GM06990 (cell line): ENCODE data around the gene MYO9A.

Experiments used
- DNase-seq: peaks from one replicate; pipeline ENCODE4 v3.0.0-alpha.2; 2011; ENCODE audit not compliant: insufficient read length; ENCODE audit errors: extremely low read depth
- H3K27me3 ChIP-seq: replicated peaks from 2 replicates; pipeline ENCODE4 v1.6.0; 2011; ENCODE audit warnings: low read length; ENCODE audit not compliant: control insufficient read depth, insufficient read depth
- H3K36me3 ChIP-seq: 2 replicates; pipeline ENCODE4 v1.5.1; 2011; ENCODE audit warnings: low read length; ENCODE audit not compliant: control insufficient read depth, insufficient read depth
- H3K4me3 ChIP-seq: replicated peaks from 2 replicates; pipeline ENCODE4 v1.5.1; 2011; ENCODE audit warnings: low read depth, mild to moderate bottlenecking, control low read depth, low read length
- TF ChIP-seq, protein P1 (sequence below): IDR thresholded peaks from 2 replicates; pipeline ENCODE4 v1.5.1; 2011; ENCODE audit warnings: low read length, control low read depth, mild to moderate bottlenecking, inconsistent platforms; ENCODE audit not compliant: insufficient read depth, poor library complexity, severe bottlenecking

The MYO9A gene

DNA sequence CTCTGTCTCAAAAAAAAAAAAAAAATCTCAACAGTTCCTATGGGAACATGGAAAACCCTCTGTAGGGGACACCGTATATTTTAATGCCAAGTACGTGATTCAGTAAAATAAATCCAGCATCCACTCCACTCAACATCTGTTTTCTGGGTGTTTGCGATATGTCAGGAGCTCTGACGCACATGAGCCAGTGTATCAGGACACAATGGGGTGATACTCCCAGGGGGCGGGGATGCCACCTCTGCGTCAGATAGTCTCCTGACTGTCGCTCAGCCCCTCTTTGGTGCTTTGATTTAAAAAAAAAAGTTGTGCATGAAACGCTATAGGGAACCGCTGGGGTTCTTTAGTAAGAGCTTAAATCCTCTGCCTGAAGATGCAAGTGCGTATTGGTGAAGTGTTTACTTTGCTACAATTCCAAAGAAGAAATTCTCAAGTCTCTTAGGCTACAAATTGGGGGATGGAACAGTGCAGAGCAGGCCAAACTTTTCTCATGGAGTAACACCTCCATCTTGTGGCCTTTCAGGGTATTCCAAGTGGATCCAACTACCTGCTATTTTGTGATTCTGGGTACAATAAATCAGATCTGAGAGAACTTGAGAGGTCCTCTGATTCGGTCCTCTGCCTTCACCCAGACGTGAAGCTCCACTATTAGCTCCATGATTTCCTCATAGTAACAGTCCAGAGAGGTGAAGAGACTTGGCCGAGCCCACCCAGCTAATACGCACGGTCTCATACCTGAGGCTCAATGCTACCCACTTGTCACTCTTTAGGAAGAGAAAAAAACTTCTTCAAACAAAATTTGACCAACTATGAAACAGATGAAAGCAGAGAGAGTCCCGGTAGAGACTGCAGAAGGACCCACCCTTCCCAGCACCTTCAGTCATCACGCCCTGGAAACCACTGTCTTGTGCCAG, 316.9 kb downstream of the MYO9A start:
- no peaks in the 10 kb centered on the region for H3K36me3 ChIP-seq
- no peaks in the 10 kb centered on the region for H3K27me3 ChIP-seq
- no peak for DNase-seq
- H3K4me3 ChIP-seq: no peak overlapping the region
- TF ChIP-seq, protein P1, sequence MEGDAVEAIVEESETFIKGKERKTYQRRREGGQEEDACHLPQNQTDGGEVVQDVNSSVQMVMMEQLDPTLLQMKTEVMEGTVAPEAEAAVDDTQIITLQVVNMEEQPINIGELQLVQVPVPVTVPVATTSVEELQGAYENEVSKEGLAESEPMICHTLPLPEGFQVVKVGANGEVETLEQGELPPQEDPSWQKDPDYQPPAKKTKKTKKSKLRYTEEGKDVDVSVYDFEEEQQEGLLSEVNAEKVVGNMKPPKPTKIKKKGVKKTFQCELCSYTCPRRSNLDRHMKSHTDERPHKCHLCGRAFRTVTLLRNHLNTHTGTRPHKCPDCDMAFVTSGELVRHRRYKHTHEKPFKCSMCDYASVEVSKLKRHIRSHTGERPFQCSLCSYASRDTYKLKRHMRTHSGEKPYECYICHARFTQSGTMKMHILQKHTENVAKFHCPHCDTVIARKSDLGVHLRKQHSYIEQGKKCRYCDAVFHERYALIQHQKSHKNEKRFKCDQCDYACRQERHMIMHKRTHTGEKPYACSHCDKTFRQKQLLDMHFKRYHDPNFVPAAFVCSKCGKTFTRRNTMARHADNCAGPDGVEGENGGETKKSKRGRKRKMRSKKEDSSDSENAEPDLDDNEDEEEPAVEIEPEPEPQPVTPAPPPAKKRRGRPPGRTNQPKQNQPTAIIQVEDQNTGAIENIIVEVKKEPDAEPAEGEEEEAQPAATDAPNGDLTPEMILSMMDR: peak; percentile 65

DNA sequence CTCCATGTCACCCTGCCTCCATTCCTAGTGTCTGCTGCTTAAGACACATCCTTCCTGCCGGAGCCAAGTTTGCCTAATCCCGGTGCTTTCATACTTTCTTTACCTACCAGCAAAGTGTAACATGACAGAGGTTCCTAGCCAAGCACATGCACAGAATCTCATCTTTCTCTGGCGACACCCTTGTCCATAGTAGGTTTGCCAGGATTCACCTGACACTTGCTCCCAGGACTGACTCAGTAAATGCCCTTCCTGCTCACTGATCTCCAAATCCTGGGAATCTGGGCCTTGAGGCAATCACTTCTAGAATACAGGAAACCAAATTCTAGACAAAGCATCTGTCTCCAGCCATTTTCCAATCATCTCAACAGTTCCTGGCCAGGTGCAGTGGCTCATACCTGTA, 317.8 kb downstream of the MYO9A start:
- no peaks in the 10 kb centered on the region for H3K27me3 ChIP-seq
- DNase-seq: no peak
- H3K4me3 ChIP-seq: no peak overlapping the region
- no peaks in the 10 kb centered on the region for H3K36me3 ChIP-seq
- TF ChIP-seq, protein P1: no peak

- Histone ChIP-seq H3K4me3 (no peak overlapping the region), H3K27me3 (no peaks in the 10 kb centered on the region), H3K36me3 (no peaks in the 10 kb centered on the region)
- DNase-seq: no peak
- TF ChIP-seq, protein P1: no peak
Observed at GRCh38 chr15:71798641-71799040, 319.3 kb downstream of the MYO9A start.

DNA sequence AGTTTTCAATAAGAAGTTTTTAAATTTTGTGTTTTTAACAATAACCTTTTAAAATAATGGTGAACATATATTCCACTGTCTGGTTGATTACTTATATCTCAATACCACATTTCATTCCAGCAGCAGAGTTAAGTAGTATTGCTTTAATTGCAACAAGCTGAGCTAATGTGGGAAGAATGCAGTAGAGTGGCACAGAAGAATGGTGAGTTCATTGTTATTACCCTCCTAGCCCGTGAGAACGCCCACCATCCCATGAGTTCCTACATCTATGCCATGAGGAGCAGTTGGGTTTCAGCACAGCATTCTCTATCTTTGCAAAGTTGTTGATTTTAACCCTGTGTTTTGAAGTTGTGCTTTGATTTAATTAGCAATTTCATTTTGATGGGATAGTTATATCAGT, 325.4 kb downstream of the MYO9A start:
- DNase-seq: no peak
- H3K4me3 ChIP-seq: no peak overlapping the region
- TF ChIP-seq, protein P1: no peak
- no peaks in the 10 kb centered on the region for H3K36me3 ChIP-seq
- peaks cover 1% of the 10 kb centered on the region for H3K27me3 ChIP-seq

DNA sequence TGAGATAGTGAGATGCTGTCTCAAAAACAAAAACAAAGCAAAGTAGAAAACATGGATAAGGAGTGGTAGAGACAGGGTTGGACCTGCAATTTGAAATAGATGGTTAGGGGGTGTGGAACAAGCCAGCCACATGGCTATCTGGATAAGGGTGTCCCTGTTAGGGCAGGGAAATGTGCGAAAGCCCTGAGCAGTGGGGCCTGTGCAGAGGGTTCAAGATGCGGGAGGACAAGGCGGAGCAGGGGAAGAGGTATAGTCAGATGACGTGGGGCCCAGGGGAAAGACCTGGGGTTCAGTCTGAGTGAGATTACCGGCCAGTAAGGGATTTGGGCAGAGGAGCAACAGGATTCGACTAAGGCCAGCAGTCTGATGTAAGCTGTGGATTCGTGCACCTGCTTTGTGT, 326.0 kb downstream of the MYO9A start:
- no peak for DNase-seq
- TF ChIP-seq, protein P1: no peak
- Histone ChIP-seq H3K4me3 (no peak overlapping the region), H3K36me3 (no peaks in the 10 kb centered on the region), H3K27me3 (peaks cover 1% of the 10 kb centered on the region)
